ENCODE results near the gene FIBCD1.

The FIBCD1 gene

DNA sequence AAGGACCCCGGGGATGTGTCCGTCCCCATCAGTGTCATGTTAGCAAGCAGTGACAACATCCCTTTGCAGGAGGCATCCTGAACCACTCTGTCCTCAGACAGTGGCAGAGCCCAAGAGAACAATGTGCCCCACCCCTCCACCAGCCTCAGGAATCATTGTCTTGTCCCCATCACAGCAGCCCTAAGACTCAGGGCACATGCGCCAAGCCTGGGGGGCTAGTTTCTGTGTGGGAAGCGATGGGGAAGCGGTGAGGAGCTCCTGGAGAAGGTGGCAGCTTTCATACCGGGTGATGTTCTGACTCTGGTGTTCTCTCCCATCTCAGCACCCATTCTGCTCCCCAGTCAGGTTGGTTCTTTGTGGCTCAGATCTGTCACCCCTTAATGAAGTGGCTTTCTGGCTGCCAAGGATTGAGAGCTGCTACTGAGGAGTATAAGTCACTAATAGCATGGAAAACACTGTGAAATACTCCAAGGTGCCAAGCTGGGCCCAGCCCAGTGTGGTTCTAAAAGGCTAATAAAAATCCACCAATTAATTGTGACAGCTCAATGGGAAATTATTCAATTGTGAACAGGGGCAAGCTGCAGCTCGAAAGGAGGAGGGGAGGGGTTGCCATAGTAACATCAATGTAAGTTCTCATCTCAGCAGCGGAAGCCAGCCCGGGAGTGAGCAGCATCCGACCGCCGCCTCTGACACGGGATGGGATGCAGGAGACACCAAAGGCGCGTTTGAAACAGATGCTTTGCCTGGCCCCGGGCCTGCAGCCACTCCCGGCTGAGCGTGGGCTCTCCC is 47.2 kb downstream of the FIBCD1 start:
- TF ChIP-seq, protein P1, sequence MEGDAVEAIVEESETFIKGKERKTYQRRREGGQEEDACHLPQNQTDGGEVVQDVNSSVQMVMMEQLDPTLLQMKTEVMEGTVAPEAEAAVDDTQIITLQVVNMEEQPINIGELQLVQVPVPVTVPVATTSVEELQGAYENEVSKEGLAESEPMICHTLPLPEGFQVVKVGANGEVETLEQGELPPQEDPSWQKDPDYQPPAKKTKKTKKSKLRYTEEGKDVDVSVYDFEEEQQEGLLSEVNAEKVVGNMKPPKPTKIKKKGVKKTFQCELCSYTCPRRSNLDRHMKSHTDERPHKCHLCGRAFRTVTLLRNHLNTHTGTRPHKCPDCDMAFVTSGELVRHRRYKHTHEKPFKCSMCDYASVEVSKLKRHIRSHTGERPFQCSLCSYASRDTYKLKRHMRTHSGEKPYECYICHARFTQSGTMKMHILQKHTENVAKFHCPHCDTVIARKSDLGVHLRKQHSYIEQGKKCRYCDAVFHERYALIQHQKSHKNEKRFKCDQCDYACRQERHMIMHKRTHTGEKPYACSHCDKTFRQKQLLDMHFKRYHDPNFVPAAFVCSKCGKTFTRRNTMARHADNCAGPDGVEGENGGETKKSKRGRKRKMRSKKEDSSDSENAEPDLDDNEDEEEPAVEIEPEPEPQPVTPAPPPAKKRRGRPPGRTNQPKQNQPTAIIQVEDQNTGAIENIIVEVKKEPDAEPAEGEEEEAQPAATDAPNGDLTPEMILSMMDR (IDR thresholded peaks at IDR 0.05), result no peak

DNA sequence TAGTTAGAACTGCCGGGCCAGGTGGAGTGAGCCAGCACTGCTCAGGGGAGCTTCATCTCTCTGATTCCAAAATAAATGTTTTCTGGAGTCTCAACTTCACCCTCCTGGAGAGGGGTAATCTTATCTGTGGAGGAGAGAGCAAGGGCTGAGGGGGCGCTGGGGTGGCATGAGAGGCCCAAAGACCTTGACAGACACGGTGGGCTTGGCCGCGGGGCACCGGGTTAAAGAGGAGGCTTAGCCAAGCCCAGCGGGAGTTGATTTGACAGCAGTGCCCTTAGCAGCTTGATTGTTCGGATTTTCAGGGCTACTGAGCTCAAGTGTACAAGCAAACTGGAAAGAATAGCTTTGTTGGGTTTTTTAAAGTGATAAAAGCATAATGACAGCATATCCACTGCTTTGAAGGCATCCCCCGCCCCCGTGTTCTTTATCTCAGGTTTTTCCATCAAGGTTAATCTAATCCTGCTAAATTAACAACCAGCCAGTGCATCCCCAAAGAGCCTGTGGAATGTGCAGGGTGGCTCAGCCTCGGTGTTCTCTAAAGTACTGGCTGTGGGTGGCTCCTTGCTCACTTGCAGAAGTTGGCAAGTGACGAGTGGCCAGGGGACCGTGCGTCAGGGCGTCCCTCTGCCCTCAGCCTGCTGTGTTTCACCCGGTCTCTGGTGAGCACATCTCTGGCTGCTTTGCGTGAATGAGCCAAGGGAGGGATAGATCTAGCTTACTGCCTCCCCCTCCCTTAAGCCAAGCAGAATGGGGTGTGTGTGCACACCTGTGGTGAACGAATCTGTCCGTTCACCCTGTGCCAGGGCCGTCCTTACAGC is 48.0 kb downstream of the FIBCD1 start:
- TF ChIP-seq, protein P1 (IDR thresholded peaks at IDR 0.05), result no peak

DNA sequence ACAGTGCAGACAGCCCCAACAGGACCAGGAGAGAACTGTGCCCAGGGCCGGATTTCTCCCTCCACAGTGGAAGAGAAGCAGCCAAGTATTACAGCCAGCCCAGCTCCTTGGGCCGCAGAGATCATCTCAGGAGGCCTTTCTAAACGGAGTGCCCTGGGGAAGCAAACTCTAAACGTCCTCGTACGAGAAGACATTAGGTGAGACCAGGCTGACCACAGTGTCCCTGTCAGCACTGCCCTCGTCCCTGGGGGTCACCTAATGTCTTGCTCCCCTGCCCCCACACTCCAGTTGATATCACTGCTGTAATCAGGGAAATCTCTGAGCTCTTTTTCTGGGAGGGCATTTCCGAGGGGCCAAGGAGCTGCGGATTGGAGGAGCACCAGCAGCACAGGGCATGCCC is 48.9 kb downstream of the FIBCD1 start:
- TF ChIP-seq, protein P1 (IDR thresholded peaks at IDR 0.05), result no peak

DNA sequence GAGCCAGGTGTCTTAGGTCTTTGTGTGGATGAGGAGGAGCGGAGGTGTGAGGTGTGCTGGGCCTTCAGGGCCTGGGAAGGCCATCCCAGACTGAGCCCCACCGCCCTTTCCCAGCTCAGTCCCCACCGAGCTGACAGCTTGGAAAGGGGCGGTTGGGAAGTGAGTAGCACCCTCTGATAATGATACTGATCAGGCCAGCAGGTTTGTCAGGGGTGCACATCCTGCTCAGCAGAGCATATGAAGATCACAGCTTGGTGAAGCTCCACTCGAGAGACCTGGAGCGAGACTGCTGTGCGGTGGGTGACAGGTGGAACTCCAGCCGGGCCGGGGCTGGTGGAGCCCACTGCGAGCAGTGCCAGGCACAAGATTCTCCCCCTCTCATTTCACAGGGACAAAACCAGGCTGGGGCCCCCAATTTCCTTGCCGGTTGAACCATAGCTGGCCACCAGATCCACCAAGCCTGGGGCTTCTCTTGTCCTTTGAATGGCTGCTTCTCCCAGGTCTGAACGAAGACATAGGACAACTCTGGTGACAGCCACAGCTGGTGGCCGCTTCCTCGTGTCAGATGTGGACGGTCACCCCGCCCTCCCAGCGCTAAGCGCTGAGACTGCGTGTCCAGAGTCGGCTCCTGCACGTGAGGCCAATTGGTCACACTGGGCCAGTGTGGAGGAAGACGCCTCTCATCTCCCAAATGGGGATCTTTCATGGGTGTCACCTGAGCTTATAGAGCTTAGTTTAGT is 50.7 kb downstream of the FIBCD1 start:
- TF ChIP-seq, protein P1 (IDR thresholded peaks at IDR 0.05), result no peak

DNA sequence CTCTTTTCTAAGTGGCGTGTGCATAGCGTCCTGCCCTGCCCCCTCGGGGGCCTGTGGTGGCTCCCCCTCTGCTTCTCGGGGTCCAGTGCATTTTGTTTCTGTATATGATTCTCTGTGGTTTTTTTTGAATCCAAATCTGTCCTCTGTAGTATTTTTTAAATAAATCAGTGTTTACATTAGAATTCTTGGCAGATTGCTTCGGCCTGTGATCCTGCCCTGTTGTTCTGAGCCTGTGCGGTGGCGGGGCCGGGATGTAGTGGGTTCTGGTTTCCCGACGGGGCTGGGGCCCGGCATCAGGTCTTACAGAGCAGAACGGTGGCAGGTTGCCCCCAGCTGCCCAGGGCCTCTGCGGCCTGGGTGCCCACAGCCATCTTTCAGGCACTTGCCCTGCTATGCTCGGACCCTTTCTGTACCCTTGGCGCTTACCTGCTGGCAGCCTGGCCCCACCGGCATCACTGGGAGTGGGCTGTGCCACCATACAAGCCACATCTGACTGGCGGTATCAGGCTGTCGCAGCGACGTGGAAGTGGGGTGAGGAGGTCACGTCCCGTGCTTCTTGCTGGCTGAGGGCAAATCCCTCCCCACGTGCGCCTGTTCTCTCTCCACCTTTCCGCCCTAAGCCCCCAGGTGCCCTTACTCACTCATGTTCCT is 51.4 kb downstream of the FIBCD1 start:
- TF ChIP-seq, protein P1 (IDR thresholded peaks at IDR 0.05), result no peak

DNA sequence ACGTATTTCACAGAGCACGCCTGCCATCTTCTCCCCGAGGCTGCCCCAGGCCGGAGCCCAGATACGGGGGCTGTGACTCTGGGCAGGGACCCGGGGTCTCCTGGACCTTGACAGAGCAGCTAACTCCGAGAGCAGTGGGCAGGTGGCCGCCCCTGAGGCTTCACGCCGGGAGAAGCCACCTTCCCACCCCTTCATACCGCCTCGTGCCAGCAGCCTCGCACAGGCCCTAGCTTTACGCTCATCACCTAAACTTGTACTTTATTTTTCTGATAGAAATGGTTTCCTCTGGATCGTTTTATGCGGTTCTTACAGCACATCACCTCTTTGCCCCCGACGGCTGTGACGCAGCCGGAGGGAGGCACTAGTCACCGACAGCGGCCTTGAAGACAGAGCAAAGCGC is 52.1 kb downstream of the FIBCD1 start:
- TF ChIP-seq, protein P1 (IDR thresholded peaks at IDR 0.05), result no peak

Measured in LNCAP (cell line).